ENCODE measurements around the gene SLC25A4. TPM values are rescaled to one million over a fixed set of nuclear protein-coding genes. Genes with fewer than 3 reads are reported as not detected.

SLC25A4 gene
- total and polyA plus RNA-seq, 3 donors from 2014 or later: 58.7 to 104 (median 60.5) TPM

GRCh38 chr4:185110375-185110823, 32.7 kb upstream of the SLC25A4 start:
- Histone ChIP-seq H3K9me3 (no peaks in the 10 kb centered on the region), H3K4me1 (peaks cover 13% of the 10 kb centered on the region), H3K27me3 (no peaks in the 10 kb centered on the region), H3K4me3 (no peak overlapping the region), H3K36me3 (ENCODE audit: low read depth, missing control alignments) (no peaks in the 10 kb centered on the region), H3K27ac (no peak overlapping the region)
- no peak for DNase-seq
- TF ChIP-seq CTCF (IDR thresholded peaks at IDR 0.05): no peak
- no peak for TF ChIP-seq POLR2A (IDR thresholded peaks at IDR 0.05)
- intact Hi-C loops (cut with DNase I; ENCODE audit: low total_unique reads): no loop called here
- 76 to 77% methylated on average over 11 of the region's 11 CpGs for WGBS, 2 donors

GRCh38 chr4:185112104-185112503, 31.0 kb upstream of the SLC25A4 start:
- intact Hi-C loops (cut with DNase I; ENCODE audit: low total_unique reads): no loop called here
- peak; percentile 53 for DNase-seq
- no peaks in the 10 kb centered on the region for H3K9me3 ChIP-seq
- peaks cover 13% of the 10 kb centered on the region for H3K4me1 ChIP-seq
- peak overlapping the region in 1 of 2 donors; percentile 9 for H3K27ac ChIP-seq
- no peaks in the 10 kb centered on the region for H3K36me3 ChIP-seq (ENCODE audit: low read depth, missing control alignments)
- no peak overlapping the region for H3K4me3 ChIP-seq
- no peaks in the 10 kb centered on the region for H3K27me3 ChIP-seq
- WGBS, 2 donors: 49 to 59% methylated on average over 2 of the region's 2 CpGs
- TF ChIP-seq CTCF (IDR thresholded peaks at IDR 0.05): no peak
- TF ChIP-seq POLR2A (IDR thresholded peaks at IDR 0.05): no peak

GRCh38 chr4:185113340-185113739, 29.7 kb upstream of the SLC25A4 start:
- intact Hi-C loops (cut with DNase I; ENCODE audit: low total_unique reads): no loop called here
- DNase-seq: no peak
- no peak for TF ChIP-seq POLR2A (IDR thresholded peaks at IDR 0.05)
- TF ChIP-seq CTCF (IDR thresholded peaks at IDR 0.05): no peak
- Histone ChIP-seq H3K4me3 (no peak overlapping the region), H3K27me3 (no peaks in the 10 kb centered on the region), H3K27ac (no peak overlapping the region), H3K36me3 (ENCODE audit: low read depth, missing control alignments) (no peaks in the 10 kb centered on the region), H3K4me1 (peaks cover 13% of the 10 kb centered on the region), H3K9me3 (no peaks in the 10 kb centered on the region)
- WGBS, 2 donors: 56 to 73% methylated on average over 2 of the region's 2 CpGs

GRCh38 chr4:185115827-185116232, 27.2 kb upstream of the SLC25A4 start:
- no peak for TF ChIP-seq POLR2A (IDR thresholded peaks at IDR 0.05)
- TF ChIP-seq CTCF (IDR thresholded peaks at IDR 0.05): no peak

GRCh38 chr4:185117300-185117934, 25.6 kb upstream of the SLC25A4 start:
- H3K27ac ChIP-seq: no peak overlapping the region
- H3K27me3 ChIP-seq: no peaks in the 10 kb centered on the region
- H3K4me1 ChIP-seq: peaks cover 9% of the 10 kb centered on the region
- no peak for TF ChIP-seq POLR2A (IDR thresholded peaks at IDR 0.05)
- no peak for TF ChIP-seq CTCF (IDR thresholded peaks at IDR 0.05)
- WGBS, 2 donors: 81 to 91% methylated on average over 7 of the region's 7 CpGs
- H3K36me3 ChIP-seq (ENCODE audit: low read depth, missing control alignments): no peaks in the 10 kb centered on the region
- no peaks in the 10 kb centered on the region for H3K9me3 ChIP-seq
- intact Hi-C loops (cut with DNase I; ENCODE audit: low total_unique reads): no loop called here
- DNase-seq: no peak
- H3K4me3 ChIP-seq: no peak overlapping the region

More at GRCh38 chr4:185115827-185116232, 27.2 kb upstream of the SLC25A4 start:
- Histone ChIP-seq H3K27me3 (no peaks in the 10 kb centered on the region), H3K4me3 (no peak overlapping the region), H3K36me3 (ENCODE audit: low read depth, missing control alignments) (no peaks in the 10 kb centered on the region), H3K27ac (no peak overlapping the region), H3K4me1 (peaks cover 13% of the 10 kb centered on the region), H3K9me3 (no peaks in the 10 kb centered on the region)
- 7 to 8% methylated on average over 9 of the region's 9 CpGs for WGBS, 2 donors
- intact Hi-C loops (cut with DNase I; ENCODE audit: low total_unique reads): no loop called here
- peak; percentile 91 for DNase-seq

Data from testis (tissue), 3 donors.